ENCODE results near the gene GRIPAP1. TPM values are rescaled to one million over a fixed set of nuclear protein-coding genes. Genes with fewer than 3 reads are reported as not detected.

The GRIPAP1 gene
- total RNA-seq, 1 donor: 24.2 TPM

GRCh38 chrX:48927736-48928382 lies 74.2 kb downstream of the GRIPAP1 start:
- DNase-seq (ENCODE audit: low read depth in 2 of 3, low spot score in 2 of 3): no peak

- no peak for DNase-seq (ENCODE audit: low read depth in 2 of 3, low spot score in 2 of 3)
These were observed 74.9 kb downstream of the GRIPAP1 start for GRCh38 chrX:48927123-48927522.

- DNase-seq (ENCODE audit: low read depth in 2 of 3, low spot score in 2 of 3): no peak
These were observed 77.8 kb downstream of the GRIPAP1 start for GRCh38 chrX:48924270-48924669.

GRCh38 chrX:48923771-48924170 lies 78.3 kb downstream of the GRIPAP1 start:
- no peak for DNase-seq (ENCODE audit: low read depth in 2 of 3, low spot score in 2 of 3)

Small RNAs within 50 kb of the gene (small RNA-seq; reads per million reads assigned to genes)
- not detected for gene RNU6-722P

Other genes with a start within 250 kb of the GRIPAP1 start
- gene GLOD5, start 240.5 kb downstream of the GRIPAP1 start, total RNA-seq: 0.27 TPM
- 32.6 TPM for gene GATA1, start 215.7 kb downstream of the GRIPAP1 start, total RNA-seq
- 133 TPM for gene HDAC6, start 200.2 kb downstream of the GRIPAP1 start, total RNA-seq
- gene ERAS, start 175.8 kb downstream of the GRIPAP1 start, total RNA-seq: 0.27 TPM
- 1.1 TPM for gene PCSK1N, start 166.7 kb downstream of the GRIPAP1 start, total RNA-seq
- gene TIMM17B, start 104.5 kb downstream of the GRIPAP1 start, total RNA-seq: 37.2 TPM
- gene PQBP1, start 104.3 kb downstream of the GRIPAP1 start, total RNA-seq: 89.9 TPM
- gene SLC35A2, start 90.6 kb downstream of the GRIPAP1 start, total RNA-seq: 14.3 TPM
- 142 TPM for gene PIM2, start 83.2 kb downstream of the GRIPAP1 start, total RNA-seq
- gene OTUD5, start 44.7 kb downstream of the GRIPAP1 start, total RNA-seq: 55.5 TPM
- 3.0 TPM for gene KCND1, start 30.4 kb downstream of the GRIPAP1 start, total RNA-seq
- 63.0 TPM for gene TFE3, start 41.1 kb upstream of the GRIPAP1 start, total RNA-seq
- 3.5 TPM for gene CCDC120, start 56.7 kb upstream of the GRIPAP1 start, total RNA-seq
- gene PRAF2, start 71.7 kb upstream of the GRIPAP1 start, total RNA-seq: 14.0 TPM
- 75.7 TPM for gene WDR45, start 77.6 kb upstream of the GRIPAP1 start, total RNA-seq
- gene GPKOW, start 121.5 kb upstream of the GRIPAP1 start, total RNA-seq: 15.6 TPM
- 3.5 TPM for gene MAGIX, start 160.5 kb upstream of the GRIPAP1 start, total RNA-seq
- 45.5 TPM for gene PLP2, start 169.6 kb upstream of the GRIPAP1 start, total RNA-seq
- 19.9 TPM for gene PRICKLE3, start 184.1 kb upstream of the GRIPAP1 start, total RNA-seq
- gene SYP, start 197.9 kb upstream of the GRIPAP1 start, total RNA-seq: 2.4 TPM
- gene CACNA1F, start 231.1 kb upstream of the GRIPAP1 start, total RNA-seq: 1.3 TPM
- gene CCDC22, start 233.2 kb upstream of the GRIPAP1 start, total RNA-seq: 17.8 TPM

Data from hematopoietic multipotent progenitor cell (in vitro differentiated cells).